A549 (cell line): ENCODE results near the gene MYRIP.

Source experiments
- BHLHE40 ChIP-seq: IDR thresholded peaks from 2 replicates; pipeline ENCODE4 v1.6.1; 2012; ENCODE audit warnings: low read depth, low read length, inconsistent platforms
- CHD4 ChIP-seq: fragments of 200-600 bp; sonication (generic); IDR thresholded peaks from 2 replicates; pipeline ENCODE4 v1.6.1; 2016; ENCODE audit warnings: antibody characterized with exemption, mild to moderate bottlenecking, borderline replicate concordance
- ESRRA ChIP-seq: fragments of 150-350 bp; IDR thresholded peaks from 2 replicates; pipeline ENCODE4 v1.6.1; 2014; ENCODE audit warnings: mild to moderate bottlenecking, low read length, borderline replicate concordance
- POLR2A ChIP-seq: IDR thresholded peaks from 2 replicates; pipeline ENCODE4 v1.6.1; 2012; ENCODE audit warnings: mild to moderate bottlenecking, low read length
- ZFP36 ChIP-seq: fragments of 450-650 bp; IDR thresholded peaks from 2 replicates; pipeline ENCODE4 v1.6.1; 2014; ENCODE audit warnings: borderline replicate concordance; ENCODE audit not compliant: partially characterized antibody
- TF ChIP-seq, protein P1 (sequence below): fragments of >200 bp; sonication (Bioruptor Twin); formaldehyde crosslinking; IDR thresholded peaks from 3 replicates; pipeline ENCODE4 v1.5.1; 2016

DNA sequence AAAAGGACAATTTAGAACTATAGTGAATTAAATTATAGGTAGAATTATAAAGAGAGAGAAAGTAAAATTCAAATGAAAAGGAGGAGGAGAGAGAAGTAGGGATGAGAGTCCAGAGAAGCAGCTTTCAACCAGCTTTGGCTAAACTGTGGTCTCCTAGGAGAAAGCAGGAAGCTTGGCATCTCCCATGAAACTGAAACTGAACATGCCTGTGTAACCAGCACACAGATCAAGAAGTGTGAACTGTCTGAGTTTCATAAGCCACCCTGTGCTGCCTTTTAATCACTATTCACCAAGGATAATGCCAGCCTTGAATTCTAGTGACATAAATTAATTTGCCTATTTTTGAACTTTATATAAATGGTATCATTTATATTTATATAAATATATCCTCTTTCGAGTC is 128.5 kb downstream of the MYRIP start:
- TF ChIP-seq CHD4 (no peak), BHLHE40 (no peak), POLR2A (no peak), ESRRA (no peak), ZFP36 (no peak)
- TF ChIP-seq, protein P1, sequence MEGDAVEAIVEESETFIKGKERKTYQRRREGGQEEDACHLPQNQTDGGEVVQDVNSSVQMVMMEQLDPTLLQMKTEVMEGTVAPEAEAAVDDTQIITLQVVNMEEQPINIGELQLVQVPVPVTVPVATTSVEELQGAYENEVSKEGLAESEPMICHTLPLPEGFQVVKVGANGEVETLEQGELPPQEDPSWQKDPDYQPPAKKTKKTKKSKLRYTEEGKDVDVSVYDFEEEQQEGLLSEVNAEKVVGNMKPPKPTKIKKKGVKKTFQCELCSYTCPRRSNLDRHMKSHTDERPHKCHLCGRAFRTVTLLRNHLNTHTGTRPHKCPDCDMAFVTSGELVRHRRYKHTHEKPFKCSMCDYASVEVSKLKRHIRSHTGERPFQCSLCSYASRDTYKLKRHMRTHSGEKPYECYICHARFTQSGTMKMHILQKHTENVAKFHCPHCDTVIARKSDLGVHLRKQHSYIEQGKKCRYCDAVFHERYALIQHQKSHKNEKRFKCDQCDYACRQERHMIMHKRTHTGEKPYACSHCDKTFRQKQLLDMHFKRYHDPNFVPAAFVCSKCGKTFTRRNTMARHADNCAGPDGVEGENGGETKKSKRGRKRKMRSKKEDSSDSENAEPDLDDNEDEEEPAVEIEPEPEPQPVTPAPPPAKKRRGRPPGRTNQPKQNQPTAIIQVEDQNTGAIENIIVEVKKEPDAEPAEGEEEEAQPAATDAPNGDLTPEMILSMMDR: no peak
